Right lung (tissue), 5 donors: ENCODE data around the gene CIT. TPM values are rescaled to one million over a fixed set of nuclear protein-coding genes. Genes with fewer than 3 reads are reported as not detected.

Source experiments
- DNase-seq, 2 donors: peaks; one replicate each; pipeline ENCODE4 v3.0.0-alpha.2; 2013
- polyA plus RNA-seq, 5 donors: library from polyadenylated mRNA; unstranded; fragments of 120-200 nt; gene quantifications; one replicate each; pipeline versions ENCODE4 v1.2.1 to v1.2.3, GENCODE V29; 2013; ENCODE audit warnings: inconsistent platforms in 1 of 5, low replicate concordance in 1 of 5; ENCODE audit not compliant: insufficient read length in 5 of 5, insufficient read depth in 1 of 5

CIT gene
- polyA plus RNA-seq, 5 donors, result 14.5 to 28.9 (median 23.6) TPM

GRCh38 chr12:119804011-119804641, 73.0 kb downstream of the CIT start:
- peak in 1 of 2 donors; percentile 28 for DNase-seq

GRCh38 chr12:119803381-119803791, 73.7 kb downstream of the CIT start:
- DNase-seq, result peak; percentile 57 to 61

GRCh38 chr12:119802472-119802871, 74.6 kb downstream of the CIT start:
- peak in 1 of 2 donors; percentile 39 for DNase-seq

GRCh38 chr12:119797090-119797489, 80.0 kb downstream of the CIT start:
- no peak for DNase-seq

- no peak for DNase-seq
These were observed 80.8 kb downstream of the CIT start for GRCh38 chr12:119796292-119796691.

- DNase-seq, result no peak
These were observed 85.7 kb downstream of the CIT start for GRCh38 chr12:119791453-119791852.

GRCh38 chr12:119788786-119789185, 88.3 kb downstream of the CIT start:
- DNase-seq, result no peak

- DNase-seq, result no peak
These were observed 90.6 kb downstream of the CIT start for GRCh38 chr12:119786539-119786938.

- DNase-seq, result no peak
These were observed 92.4 kb downstream of the CIT start for GRCh38 chr12:119784673-119785072.

- DNase-seq, result no peak
These were observed 93.3 kb downstream of the CIT start for GRCh38 chr12:119783787-119784186.

- no peak for DNase-seq
These were observed 95.3 kb downstream of the CIT start for GRCh38 chr12:119781804-119782203.

- peak in 1 of 2 donors; percentile 21 for DNase-seq
These were observed 96.2 kb downstream of the CIT start for GRCh38 chr12:119780786-119781434.

- no peak for DNase-seq
These were observed 101.7 kb downstream of the CIT start for GRCh38 chr12:119775246-119775895.

- no peak for DNase-seq
These were observed 104.7 kb downstream of the CIT start for GRCh38 chr12:119772431-119772830.

GRCh38 chr12:119770146-119770545, 107.0 kb downstream of the CIT start:
- no peak for DNase-seq

GRCh38 chr12:119762619-119763018, 114.5 kb downstream of the CIT start:
- DNase-seq, result no peak

GRCh38 chr12:119758722-119759121, 118.4 kb downstream of the CIT start:
- DNase-seq, result no peak

GRCh38 chr12:119758234-119758633, 118.9 kb downstream of the CIT start:
- DNase-seq, result no peak

GRCh38 chr12:119751961-119752360, 125.2 kb downstream of the CIT start:
- no peak for DNase-seq

- no peak for DNase-seq
These were observed 127.5 kb downstream of the CIT start for GRCh38 chr12:119749666-119750065.

- no peak for DNase-seq
These were observed 128.6 kb downstream of the CIT start for GRCh38 chr12:119748497-119748896.

GRCh38 chr12:119746169-119746568, 131.0 kb downstream of the CIT start:
- DNase-seq, result no peak
